NB4 (cell line): ENCODE measurements around the gene YKT6.

ENCODE experiments used
- MYC ChIP-seq: IDR thresholded peaks from 2 replicates; pipeline ENCODE4 v1.6.1; 2011; ENCODE audit warnings: low read depth, low read length
- POLR2A ChIP-seq: IDR thresholded peaks from 2 replicates; pipeline ENCODE4 v1.6.1; 2011; ENCODE audit warnings: mild to moderate bottlenecking; ENCODE audit not compliant: insufficient read length; ENCODE audit errors: extremely low read depth
- TF ChIP-seq, protein P1 (sequence below): IDR thresholded peaks from 2 replicates; pipeline ENCODE4 v1.6.1; 2011; ENCODE audit warnings: low read depth, low read length
- TF ChIP-seq, protein P2 (sequence below): IDR thresholded peaks from one replicate; pipeline ENCODE4 v1.5.1; 2012; ENCODE audit warnings: low read depth, low read length

DNA sequence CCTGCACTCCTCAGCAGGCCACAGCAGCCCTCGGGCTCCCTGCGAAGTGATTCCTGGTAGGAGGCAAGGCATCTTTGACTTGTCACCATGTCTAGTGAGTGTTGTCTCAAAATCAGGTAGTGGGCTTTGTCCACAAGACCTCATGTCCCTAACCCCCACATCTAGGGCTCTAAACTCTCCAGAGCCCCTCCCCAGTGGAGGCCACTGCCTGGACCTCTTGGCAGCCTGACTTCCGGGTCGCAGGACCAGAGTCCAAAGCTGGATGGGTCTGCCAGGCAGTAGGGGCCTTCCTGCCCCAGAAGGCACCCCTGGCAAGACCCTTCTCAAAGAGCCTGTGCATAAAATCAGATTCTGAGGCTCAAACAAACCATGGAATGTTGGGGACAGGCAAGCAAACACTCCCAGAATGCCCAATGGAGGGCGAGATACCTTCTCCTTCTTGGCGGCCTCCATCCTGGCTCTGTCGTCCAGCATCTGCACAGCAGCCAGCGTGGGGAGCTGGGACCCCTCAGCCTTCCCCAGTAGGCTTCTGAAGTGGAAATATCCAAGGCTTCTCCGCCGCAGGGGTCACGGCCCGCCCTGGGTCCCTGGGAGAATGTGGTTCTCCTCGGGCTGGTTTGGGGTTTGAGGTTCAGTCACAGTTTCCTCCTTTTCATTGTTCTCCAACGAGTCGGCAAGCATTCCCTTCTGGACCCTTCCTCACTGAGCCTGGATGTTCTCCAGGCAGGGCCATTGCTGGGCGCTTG, 12.1 kb upstream of the YKT6 start:
- TF ChIP-seq, protein P1, sequence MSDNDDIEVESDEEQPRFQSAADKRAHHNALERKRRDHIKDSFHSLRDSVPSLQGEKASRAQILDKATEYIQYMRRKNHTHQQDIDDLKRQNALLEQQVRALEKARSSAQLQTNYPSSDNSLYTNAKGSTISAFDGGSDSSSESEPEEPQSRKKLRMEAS, result no peak
- TF ChIP-seq, protein P2, sequence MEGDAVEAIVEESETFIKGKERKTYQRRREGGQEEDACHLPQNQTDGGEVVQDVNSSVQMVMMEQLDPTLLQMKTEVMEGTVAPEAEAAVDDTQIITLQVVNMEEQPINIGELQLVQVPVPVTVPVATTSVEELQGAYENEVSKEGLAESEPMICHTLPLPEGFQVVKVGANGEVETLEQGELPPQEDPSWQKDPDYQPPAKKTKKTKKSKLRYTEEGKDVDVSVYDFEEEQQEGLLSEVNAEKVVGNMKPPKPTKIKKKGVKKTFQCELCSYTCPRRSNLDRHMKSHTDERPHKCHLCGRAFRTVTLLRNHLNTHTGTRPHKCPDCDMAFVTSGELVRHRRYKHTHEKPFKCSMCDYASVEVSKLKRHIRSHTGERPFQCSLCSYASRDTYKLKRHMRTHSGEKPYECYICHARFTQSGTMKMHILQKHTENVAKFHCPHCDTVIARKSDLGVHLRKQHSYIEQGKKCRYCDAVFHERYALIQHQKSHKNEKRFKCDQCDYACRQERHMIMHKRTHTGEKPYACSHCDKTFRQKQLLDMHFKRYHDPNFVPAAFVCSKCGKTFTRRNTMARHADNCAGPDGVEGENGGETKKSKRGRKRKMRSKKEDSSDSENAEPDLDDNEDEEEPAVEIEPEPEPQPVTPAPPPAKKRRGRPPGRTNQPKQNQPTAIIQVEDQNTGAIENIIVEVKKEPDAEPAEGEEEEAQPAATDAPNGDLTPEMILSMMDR, result no peak
- TF ChIP-seq POLR2A (no peak), MYC (no peak)
